ENCODE results near the gene ATG9A.

Gene ATG9A

GRCh38 chr2:219182331-219183150, 46.9 kb downstream of the ATG9A start:
- DNase-seq: peak in 1 of 10 donors; percentile 75
- intact Hi-C loops (cut with DNase I): no loop called here

- peak in 1 of 10 donors; percentile 2 for DNase-seq
- intact Hi-C loops (cut with DNase I): no loop called here
These were observed 47.9 kb downstream of the ATG9A start for GRCh38 chr2:219181531-219181930.

- intact Hi-C loops (cut with DNase I): no loop called here
- DNase-seq: peak in 1 of 10 donors; percentile 14
These were observed 48.5 kb downstream of the ATG9A start for GRCh38 chr2:219180961-219181360.

GRCh38 chr2:219179601-219180465, 49.6 kb downstream of the ATG9A start:
- DNase-seq: peak in 1 of 10 donors; percentile 77
- intact Hi-C loops (cut with DNase I): loop anchor here (2.0 to 5.0 kb wide), 2 partner anchors 27 to 117 kb away; partner anchors contain the start of gene ZFAND2B

GRCh38 chr2:219178377-219179175, 50.9 kb downstream of the ATG9A start:
- DNase-seq: peak in 9 of 10 donors; percentile 17 to 92 (median 33)
- intact Hi-C loops (cut with DNase I): loop anchor here (1.0 to 5.0 kb wide), 3 partner anchors 28 to 119 kb away; partner anchors contain the start of genes ANKZF1, ATG9A and ZFAND2B

GRCh38 chr2:219177552-219178376, 51.7 kb downstream of the ATG9A start, which contains the start of gene RETREG2:
RETREG2 (plus strand) TSS chr2:219178275; CDS start chr2:219178353, 78 bp downstream.
- intact Hi-C loops (cut with DNase I): loop anchor here (1.0 to 5.0 kb wide), 5 partner anchors 17 to 120 kb away; partner anchors contain the start of genes ANKZF1, ATG9A, DNAJB2 and NHEJ1
- peak; percentile 64 to 95 (median 74) for DNase-seq

GRCh38 chr2:219176818-219177551, 52.5 kb downstream of the ATG9A start, which contains the start of gene CNPPD1:
CNPPD1 (minus strand) TSS chr2:219176925; CDS start chr2:219176828, 97 bp downstream.
- intact Hi-C loops (cut with DNase I): loop anchor here (2.0 to 5.0 kb wide), 3 partner anchors 16 to 120 kb away; partner anchors contain the start of genes DNAJB2 and NHEJ1
- DNase-seq: peak; percentile 76 to 98 (median 85)

- intact Hi-C loops (cut with DNase I): loop anchor here (2.0 to 5.0 kb wide), 3 partner anchors 15 to 121 kb away; partner anchors contain the start of genes DNAJB2 and NHEJ1
- DNase-seq: peak; percentile 36 to 92 (median 52)
These were observed 53.3 kb downstream of the ATG9A start for GRCh38 chr2:219175928-219176817.

GRCh38 chr2:219175486-219175885, 54.0 kb downstream of the ATG9A start:
- DNase-seq: peak in 1 of 10 donors; percentile 54
- intact Hi-C loops (cut with DNase I): loop anchor here (5.0 kb wide), 1 partner anchor 122 kb away; no protein-coding TSS in a partner anchor

GRCh38 chr2:219174801-219175200, 54.6 kb downstream of the ATG9A start:
- intact Hi-C loops (cut with DNase I): loop anchor here (5.0 kb wide), 1 partner anchor 122 kb away; no protein-coding TSS in a partner anchor
- DNase-seq: peak in 1 of 10 donors; percentile 48

- intact Hi-C loops (cut with DNase I): no loop called here
- no peak for DNase-seq
These were observed 55.3 kb downstream of the ATG9A start for GRCh38 chr2:219174146-219174545.

GRCh38 chr2:219173176-219173575, 56.3 kb downstream of the ATG9A start:
- intact Hi-C loops (cut with DNase I): no loop called here
- DNase-seq: peak in 1 of 10 donors; percentile 73

GRCh38 chr2:219172231-219173154, 56.9 kb downstream of the ATG9A start:
- intact Hi-C loops (cut with DNase I): no loop called here

GRCh38 chr2:219171231-219171651, 58.2 kb downstream of the ATG9A start:
- intact Hi-C loops (cut with DNase I): no loop called here

More at GRCh38 chr2:219172231-219173154, 56.9 kb downstream of the ATG9A start:
- peak in 1 of 10 donors; percentile 66 for DNase-seq

GRCh38 chr2:219169930-219170654, 59.3 kb downstream of the ATG9A start, which contains the start of gene SLC23A3:
SLC23A3 (minus strand) TSS chr2:219170029; CDS start chr2:219169984, 45 bp downstream.
- DNase-seq: peak in 1 of 10 donors; percentile 51
- intact Hi-C loops (cut with DNase I): no loop called here

More at GRCh38 chr2:219171231-219171651, 58.2 kb downstream of the ATG9A start:
- DNase-seq: peak in 3 of 10 donors; percentile 4 to 82 (median 37)
